ENCODE results near the gene PDPR.
"Not testable (repeated sequence)": the region's sequence is repeated elsewhere in the genome, so short reads cannot be mapped to it uniquely, and the experiment has no call there.

The PDPR gene

DNA sequence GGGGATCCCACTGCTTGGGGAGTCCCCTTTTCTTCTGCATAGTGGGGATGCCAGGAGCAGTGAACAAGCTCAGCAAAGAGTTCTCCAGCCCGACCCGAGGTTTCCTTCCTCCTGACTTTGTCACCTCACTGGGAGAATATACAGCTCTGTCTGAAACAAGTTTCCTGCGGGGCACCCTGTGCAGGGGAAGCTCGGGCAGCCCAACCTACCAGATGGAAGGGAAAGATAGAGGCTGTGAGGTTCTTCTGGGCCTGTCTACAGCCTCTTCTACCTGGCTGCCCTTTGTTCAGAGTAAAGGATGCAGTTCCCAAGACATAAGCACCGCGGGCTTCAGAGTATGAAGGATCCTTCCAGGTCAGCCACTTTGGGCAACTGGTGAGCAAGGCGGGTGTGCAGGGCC, 83.5 kb downstream of the PDPR start:
- not testable (repeated sequence) for H3K23ac ChIP-seq (ENCODE audit: low read length); H3K9ac ChIP-seq (ENCODE audit: low read length); H3K18ac ChIP-seq (ENCODE audit: low read length); H3K4me3 ChIP-seq (ENCODE audit: low read depth, low read length); H2BK5ac ChIP-seq (ENCODE audit: low read depth, low read length, poor library complexity); H2BK120ac ChIP-seq (ENCODE audit: insufficient read depth, low read length, poor library complexity); H3K4me1 ChIP-seq (ENCODE audit: control insufficient read depth in 1 of 2, insufficient read depth in 2 of 2, low read length in 2 of 2); H4K8ac ChIP-seq (ENCODE audit: low read depth, low read length); DNase-seq; H2AFZ ChIP-seq (ENCODE audit: insufficient read depth, low read length, poor library complexity); H3K9me3 ChIP-seq (ENCODE audit: insufficient read depth, low read depth, low read length); H3K79me1 ChIP-seq (ENCODE audit: low read length); H3K27me3 ChIP-seq (ENCODE audit: insufficient read depth, low read length); H3K14ac ChIP-seq (ENCODE audit: low read length); H3K79me2 ChIP-seq (ENCODE audit: control insufficient read depth, insufficient read depth, low read length, poor library complexity); H4K12ac ChIP-seq (ENCODE audit: low read depth, low read length); H4K91ac ChIP-seq (ENCODE audit: low read depth, low read length); H3K4ac ChIP-seq (ENCODE audit: low read depth, low read length); H2AK5ac ChIP-seq (ENCODE audit: low read length); H3K4me2 ChIP-seq (ENCODE audit: low read length); H2BK12ac ChIP-seq (ENCODE audit: low read length); H3K27ac ChIP-seq (ENCODE audit: low read depth, low read length); H3K36me3 ChIP-seq (ENCODE audit: control insufficient read depth in 1 of 2, insufficient read depth in 2 of 2, low read length in 2 of 2)
- WGBS (ENCODE audit: extremely low coverage, insufficient coverage, insufficient read length), result no CpG with 5 or more reads among the region's 7 CpGs

- H3K27me3 ChIP-seq (ENCODE audit: insufficient read depth, low read length); H2BK12ac ChIP-seq (ENCODE audit: low read length); H4K91ac ChIP-seq (ENCODE audit: low read depth, low read length); H2AK5ac ChIP-seq (ENCODE audit: low read length); H2BK120ac ChIP-seq (ENCODE audit: insufficient read depth, low read length, poor library complexity); H2AFZ ChIP-seq (ENCODE audit: insufficient read depth, low read length, poor library complexity); H3K9me3 ChIP-seq (ENCODE audit: insufficient read depth, low read depth, low read length); H3K4me2 ChIP-seq (ENCODE audit: low read length); H3K23ac ChIP-seq (ENCODE audit: low read length); H3K4me1 ChIP-seq (ENCODE audit: control insufficient read depth in 1 of 2, insufficient read depth in 2 of 2, low read length in 2 of 2); H3K36me3 ChIP-seq (ENCODE audit: control insufficient read depth in 1 of 2, insufficient read depth in 2 of 2, low read length in 2 of 2); H3K14ac ChIP-seq (ENCODE audit: low read length); H3K79me1 ChIP-seq (ENCODE audit: low read length); H4K12ac ChIP-seq (ENCODE audit: low read depth, low read length); DNase-seq; H3K18ac ChIP-seq (ENCODE audit: low read length); H4K8ac ChIP-seq (ENCODE audit: low read depth, low read length); H3K4me3 ChIP-seq (ENCODE audit: low read depth, low read length); H3K27ac ChIP-seq (ENCODE audit: low read depth, low read length); H3K9ac ChIP-seq (ENCODE audit: low read length); H3K79me2 ChIP-seq (ENCODE audit: control insufficient read depth, insufficient read depth, low read length, poor library complexity); H3K4ac ChIP-seq (ENCODE audit: low read depth, low read length); H2BK5ac ChIP-seq (ENCODE audit: low read depth, low read length, poor library complexity): not testable (repeated sequence)
- no CpG with 5 or more reads among the region's 9 CpGs for WGBS (ENCODE audit: extremely low coverage, insufficient coverage, insufficient read length)
These were observed 84.1 kb downstream of the PDPR start for GRCh38 chr16:70198230-70198629.

DNA sequence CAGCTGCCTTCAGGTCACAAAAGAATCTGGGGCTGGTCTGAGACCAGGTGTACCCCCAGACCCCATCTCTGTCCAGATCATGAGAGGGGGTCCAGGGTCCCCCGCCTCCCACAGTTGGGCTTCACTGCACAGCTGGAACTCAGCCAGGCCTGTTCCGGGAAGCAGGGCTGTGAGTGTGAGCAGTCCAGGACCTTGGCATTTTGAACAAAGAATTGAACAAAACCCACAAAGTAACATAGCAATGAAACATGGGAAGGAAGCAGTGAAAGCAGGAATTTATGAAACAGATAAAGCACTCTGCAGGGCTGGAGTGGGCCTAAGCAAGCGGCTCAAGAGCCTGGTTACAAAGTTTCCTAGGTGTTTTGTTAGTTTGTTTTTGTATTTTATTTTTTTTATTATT, 84.5 kb downstream of the PDPR start:
- not testable (repeated sequence) for H2AFZ ChIP-seq (ENCODE audit: insufficient read depth, low read length, poor library complexity); H3K4me1 ChIP-seq (ENCODE audit: control insufficient read depth in 1 of 2, insufficient read depth in 2 of 2, low read length in 2 of 2); H3K36me3 ChIP-seq (ENCODE audit: control insufficient read depth in 1 of 2, insufficient read depth in 2 of 2, low read length in 2 of 2); H3K79me2 ChIP-seq (ENCODE audit: control insufficient read depth, insufficient read depth, low read length, poor library complexity); H3K9ac ChIP-seq (ENCODE audit: low read length); H4K12ac ChIP-seq (ENCODE audit: low read depth, low read length); H2BK120ac ChIP-seq (ENCODE audit: insufficient read depth, low read length, poor library complexity); H3K9me3 ChIP-seq (ENCODE audit: insufficient read depth, low read depth, low read length); H4K91ac ChIP-seq (ENCODE audit: low read depth, low read length); H3K4me3 ChIP-seq (ENCODE audit: low read depth, low read length); H4K8ac ChIP-seq (ENCODE audit: low read depth, low read length); H2BK12ac ChIP-seq (ENCODE audit: low read length); H2AK5ac ChIP-seq (ENCODE audit: low read length); H3K27me3 ChIP-seq (ENCODE audit: insufficient read depth, low read length); H3K27ac ChIP-seq (ENCODE audit: low read depth, low read length); H3K79me1 ChIP-seq (ENCODE audit: low read length); H3K4ac ChIP-seq (ENCODE audit: low read depth, low read length); H3K23ac ChIP-seq (ENCODE audit: low read length); H3K4me2 ChIP-seq (ENCODE audit: low read length); H3K14ac ChIP-seq (ENCODE audit: low read length); DNase-seq; H3K18ac ChIP-seq (ENCODE audit: low read length); H2BK5ac ChIP-seq (ENCODE audit: low read depth, low read length, poor library complexity)
- no CpG with 5 or more reads among the region's 3 CpGs for WGBS (ENCODE audit: extremely low coverage, insufficient coverage, insufficient read length)

GRCh38 chr16:70199170-70199569, 85.0 kb downstream of the PDPR start:
- not testable (repeated sequence) for H3K79me2 ChIP-seq (ENCODE audit: control insufficient read depth, insufficient read depth, low read length, poor library complexity)

More at GRCh38 chr16:70199170-70199569, 85.0 kb downstream of the PDPR start:
- not testable (repeated sequence) for H3K9ac ChIP-seq (ENCODE audit: low read length); H3K9me3 ChIP-seq (ENCODE audit: insufficient read depth, low read depth, low read length); H3K14ac ChIP-seq (ENCODE audit: low read length); H3K4me2 ChIP-seq (ENCODE audit: low read length); H3K23ac ChIP-seq (ENCODE audit: low read length); DNase-seq; H3K4ac ChIP-seq (ENCODE audit: low read depth, low read length); H2BK12ac ChIP-seq (ENCODE audit: low read length); H4K91ac ChIP-seq (ENCODE audit: low read depth, low read length); H2BK120ac ChIP-seq (ENCODE audit: insufficient read depth, low read length, poor library complexity); H4K8ac ChIP-seq (ENCODE audit: low read depth, low read length); H3K18ac ChIP-seq (ENCODE audit: low read length); H2AK5ac ChIP-seq (ENCODE audit: low read length); H3K4me1 ChIP-seq (ENCODE audit: control insufficient read depth in 1 of 2, insufficient read depth in 2 of 2, low read length in 2 of 2); H3K36me3 ChIP-seq (ENCODE audit: control insufficient read depth in 1 of 2, insufficient read depth in 2 of 2, low read length in 2 of 2); H3K4me3 ChIP-seq (ENCODE audit: low read depth, low read length); H2BK5ac ChIP-seq (ENCODE audit: low read depth, low read length, poor library complexity); H3K27me3 ChIP-seq (ENCODE audit: insufficient read depth, low read length); H3K79me1 ChIP-seq (ENCODE audit: low read length); H2AFZ ChIP-seq (ENCODE audit: insufficient read depth, low read length, poor library complexity); H3K27ac ChIP-seq (ENCODE audit: low read depth, low read length); H4K12ac ChIP-seq (ENCODE audit: low read depth, low read length)
- WGBS (ENCODE audit: extremely low coverage, insufficient coverage, insufficient read length), result no CpG with 5 or more reads among the region's 9 CpGs
